GM19452 (cell line): ENCODE measurements around the gene DEGS2.

ENCODE experiments used
- ATAC-seq: cut with Tn5 transposase; IDR thresholded peaks from one replicate; pipeline ENCODE4 v1.9.1; 2021; ENCODE audit not compliant: unreplicated experiment

DEGS2 gene

GRCh38 chr14:100149851-100150611 is 9.4 kb downstream of the DEGS2 start:
- no peak for ATAC-seq

GRCh38 chr14:100148837-100149731 is 10.4 kb downstream of the DEGS2 start:
- ATAC-seq: no peak

- ATAC-seq: no peak
Observed at GRCh38 chr14:100147691-100148464, 11.6 kb downstream of the DEGS2 start.

- ATAC-seq: no peak
Observed at GRCh38 chr14:100147181-100147631, 12.2 kb downstream of the DEGS2 start.

- no peak for ATAC-seq
Observed at GRCh38 chr14:100146531-100147091, 12.8 kb downstream of the DEGS2 start.

GRCh38 chr14:100145682-100146464 is 13.6 kb downstream of the DEGS2 start:
- no peak for ATAC-seq

GRCh38 chr14:100144996-100145646 is 14.3 kb downstream of the DEGS2 start:
- no peak for ATAC-seq

- no peak for ATAC-seq
Observed at GRCh38 chr14:100144645-100144995, 14.8 kb downstream of the DEGS2 start.

GRCh38 chr14:100143934-100144333 is 15.5 kb downstream of the DEGS2 start:
- no peak for ATAC-seq

- no peak for ATAC-seq
Observed at GRCh38 chr14:100143523-100143922, 15.9 kb downstream of the DEGS2 start.

- no peak for ATAC-seq
Observed at GRCh38 chr14:100142073-100143040, 17.1 kb downstream of the DEGS2 start.

- ATAC-seq: no peak
Observed at GRCh38 chr14:100141098-100141497, 18.3 kb downstream of the DEGS2 start.

- no peak for ATAC-seq
Observed at GRCh38 chr14:100140452-100141078, 18.9 kb downstream of the DEGS2 start.

GRCh38 chr14:100138955-100139354 is 20.5 kb downstream of the DEGS2 start:
- no peak for ATAC-seq

- no peak for ATAC-seq
Observed at GRCh38 chr14:100138082-100138787, 21.2 kb downstream of the DEGS2 start.

GRCh38 chr14:100137173-100137572 is 22.3 kb downstream of the DEGS2 start:
- ATAC-seq: no peak

GRCh38 chr14:100135784-100136183 is 23.7 kb downstream of the DEGS2 start:
- no peak for ATAC-seq
